Renal cortical epithelial cell (primary cell): ENCODE measurements around the gene OR5K2. TPM values are rescaled to one million over a fixed set of nuclear protein-coding genes. Genes with fewer than 3 reads are reported as not detected.
A peak's percentile ranks its signal among the peaks of the same experiment; 100 is the strongest.

Experiments
- DNase-seq: peaks from one replicate; pipeline ENCODE4 v3.0.0-alpha.2; 2011; ENCODE audit warnings: low read depth
- total RNA-seq: library from RNA; depleted of rRNA; stranded (reverse); fragments of >200 nt; gene quantifications from 2 replicates; pipeline ENCODE4 v1.2.3, GENCODE V29; 2014

The OR5K2 gene
- total RNA-seq, 1 donor from 2014 or later = not detected

- peak; percentile 91 for DNase-seq
Observed at GRCh38 chr3:98522544-98523281, 25.2 kb downstream of the OR5K2 start, which contains the start of gene CLDND1. CLDND1 (minus strand) TSS chr3:98522902; CDS start chr3:98521424, 1,478 bp downstream.

- DNase-seq = no peak
Observed at GRCh38 chr3:98525494-98525893, 28.0 kb downstream of the OR5K2 start.

GRCh38 chr3:98528474-98529346, 31.2 kb downstream of the OR5K2 start:
- DNase-seq = no peak

GRCh38 chr3:98529856-98530459, 32.5 kb downstream of the OR5K2 start:
- no peak for DNase-seq

GRCh38 chr3:98530676-98531075, 33.2 kb downstream of the OR5K2 start:
- no peak for DNase-seq

- no peak for DNase-seq
Observed at GRCh38 chr3:98531622-98532274, 34.3 kb downstream of the OR5K2 start, which contains the start of gene GPR15. GPR15 (plus strand) TSS chr3:98531978; CDS start chr3:98532034, 56 bp downstream.

- DNase-seq = no peak
Observed at GRCh38 chr3:98532275-98532637, 34.8 kb downstream of the OR5K2 start.

GRCh38 chr3:98532709-98533571, 35.5 kb downstream of the OR5K2 start:
- no peak for DNase-seq

- DNase-seq = no peak
Observed at GRCh38 chr3:98534168-98534567, 36.7 kb downstream of the OR5K2 start.

- no peak for DNase-seq
Observed at GRCh38 chr3:98534734-98535133, 37.3 kb downstream of the OR5K2 start.

GRCh38 chr3:98536456-98537017, 39.1 kb downstream of the OR5K2 start:
- DNase-seq = peak; percentile 65

GRCh38 chr3:98540346-98540745, 42.9 kb downstream of the OR5K2 start:
- no peak for DNase-seq

GRCh38 chr3:98541695-98542094, 44.2 kb downstream of the OR5K2 start:
- DNase-seq = no peak

GRCh38 chr3:98542623-98543022, 45.1 kb downstream of the OR5K2 start:
- DNase-seq = no peak

GRCh38 chr3:98545940-98546339, 48.5 kb downstream of the OR5K2 start:
- no peak for DNase-seq

Other genes starting within 250 kb of the OR5K2 start
- not detected in 2 replicates for gene OR5H6, start 233.4 kb upstream of the OR5K2 start, total RNA-seq
- gene OR5H2, start 215.2 kb upstream of the OR5K2 start, total RNA-seq = not detected in 2 replicates
- gene OR5K4, start 143.8 kb upstream of the OR5K2 start, total RNA-seq = not detected in 2 replicates
- not detected in 2 replicates for gene OR5K3, start 107.0 kb upstream of the OR5K2 start, total RNA-seq
- gene OR5K1, start 34.5 kb upstream of the OR5K2 start, total RNA-seq = not detected in 2 replicates
- gene CLDND1, start 25.2 kb downstream of the OR5K2 start, total RNA-seq = 160 and 180 TPM in 2 replicates
- not detected in 2 replicates for gene GPR15, start 34.3 kb downstream of the OR5K2 start, total RNA-seq
- gene CPOX, start 95.9 kb downstream of the OR5K2 start, total RNA-seq = 22.1 and 27.8 TPM in 2 replicates